ENCODE data around the gene HSPB1.
"Not testable (repeated sequence)": the region's sequence is repeated elsewhere in the genome, so short reads cannot be mapped to it uniquely, and the experiment has no call there.

HSPB1 gene

GRCh38 chr7:76268376-76268775 lies 34.1 kb upstream of the HSPB1 start:
- Histone ChIP-seq H3K4me1 (no peaks in the 10 kb centered on the region), H3K36me3 (no peaks in the 10 kb centered on the region), H3K9me3 (no peaks in the 10 kb centered on the region), H3K27me3 (no peaks in the 10 kb centered on the region), H3K4me3 (ENCODE audit: low read depth, low read length) (no peak overlapping the region)
- DNase-seq = no peak
- no peak for TF ChIP-seq CTCF (IDR thresholded peaks at IDR 0.05; ENCODE audit: low read depth, low read length)

- Histone ChIP-seq H3K9me3 (no peaks in the 10 kb centered on the region), H3K4me3 (ENCODE audit: low read depth, low read length) (no peak overlapping the region), H3K4me1 (no peaks in the 10 kb centered on the region), H3K27me3 (no peaks in the 10 kb centered on the region), H3K36me3 (no peaks in the 10 kb centered on the region)
- no peak for TF ChIP-seq CTCF (IDR thresholded peaks at IDR 0.05; ENCODE audit: low read depth, low read length)
- DNase-seq = no peak
These were observed 32.6 kb upstream of the HSPB1 start for GRCh38 chr7:76269895-76270294.

- H3K4me3 ChIP-seq (ENCODE audit: low read depth, low read length); H3K36me3 ChIP-seq; H3K4me1 ChIP-seq; H3K27me3 ChIP-seq; H3K9me3 ChIP-seq; DNase-seq: not testable (repeated sequence)
These were observed 31.1 kb upstream of the HSPB1 start for GRCh38 chr7:76271384-76271783.

- no peak for DNase-seq
- no peaks in the 10 kb centered on the region for H3K36me3 ChIP-seq
- no peak for TF ChIP-seq CTCF (IDR thresholded peaks at IDR 0.05; ENCODE audit: low read depth, low read length)
- no peaks in the 10 kb centered on the region for H3K27me3 ChIP-seq
- H3K4me1 ChIP-seq = no peaks in the 10 kb centered on the region
- H3K4me3 ChIP-seq (ENCODE audit: low read depth, low read length) = no peak overlapping the region
- no peaks in the 10 kb centered on the region for H3K9me3 ChIP-seq
These were observed 30.3 kb upstream of the HSPB1 start for GRCh38 chr7:76272142-76272541.

- Histone ChIP-seq H3K4me3 (ENCODE audit: low read depth, low read length) (no peak overlapping the region), H3K9me3 (no peaks in the 10 kb centered on the region), H3K4me1 (no peaks in the 10 kb centered on the region), H3K27me3 (no peaks in the 10 kb centered on the region), H3K36me3 (no peaks in the 10 kb centered on the region)
- DNase-seq = no peak
- TF ChIP-seq CTCF (IDR thresholded peaks at IDR 0.05; ENCODE audit: low read depth, low read length) = no peak
These were observed 29.5 kb upstream of the HSPB1 start for GRCh38 chr7:76272851-76273497.

- DNase-seq = no peak
- Histone ChIP-seq H3K4me3 (ENCODE audit: low read depth, low read length) (no peak overlapping the region), H3K36me3 (no peaks in the 10 kb centered on the region), H3K4me1 (no peaks in the 10 kb centered on the region), H3K27me3 (no peaks in the 10 kb centered on the region), H3K9me3 (no peaks in the 10 kb centered on the region)
- no peak for TF ChIP-seq CTCF (IDR thresholded peaks at IDR 0.05; ENCODE audit: low read depth, low read length)
These were observed 29.0 kb upstream of the HSPB1 start for GRCh38 chr7:76273503-76273902.

- DNase-seq = peak; percentile 67
- no peak for TF ChIP-seq CTCF (IDR thresholded peaks at IDR 0.05; ENCODE audit: low read depth, low read length)
- Histone ChIP-seq H3K27me3 (peaks cover 14% of the 10 kb centered on the region), H3K4me1 (no peaks in the 10 kb centered on the region), H3K9me3 (no peaks in the 10 kb centered on the region), H3K36me3 (no peaks in the 10 kb centered on the region), H3K4me3 (ENCODE audit: low read depth, low read length) (no peak overlapping the region)
These were observed 23.9 kb upstream of the HSPB1 start for GRCh38 chr7:76278540-76278939.

All from BE2C (cell line).